ENCODE measurements around the gene ZMAT5. TPM values are rescaled to one million over a fixed set of nuclear protein-coding genes. Genes with fewer than 3 reads are reported as not detected.

Gene ZMAT5
- total RNA-seq, 2 donors from 2014 or later = 9.1 to 9.9 TPM

GRCh38 chr22:29790061-29790460 lies 23.3 kb upstream of the ZMAT5 start:
- peaks cover 47% of the 10 kb centered on the region for H3K4me1 ChIP-seq
- intact Hi-C loops (cut with DNase I) = no loop called here
- WGBS, 2 donors = 87 to 89% methylated on average over 5 of the region's 5 CpGs
- H3K27me3 ChIP-seq = no peaks in the 10 kb centered on the region
- H3K4me3 ChIP-seq = no peak overlapping the region
- no peak for ATAC-seq
- peaks cover 0 to 36% of the 10 kb centered on the region in 2 donors for H3K36me3 ChIP-seq (replicated peaks in 1 of 2; ENCODE audit: insufficient read depth in 1 of 2, low read depth in 2 of 2)
- no peaks in the 10 kb centered on the region for H3K9me3 ChIP-seq
- no peak for DNase-seq
- peak overlapping the region in 2 of 4 donors; percentile 63 to 91 for H3K27ac ChIP-seq
- TF ChIP-seq CTCF (IDR thresholded peaks at IDR 0.05) = no peak
- TF ChIP-seq POLR2A (IDR thresholded peaks at IDR 0.05) = no peak

GRCh38 chr22:29788339-29789279 lies 21.8 kb upstream of the ZMAT5 start:
- DNase-seq (no peak), ATAC-seq (no peak)
- peaks cover 53% of the 10 kb centered on the region for H3K4me1 ChIP-seq
- no peaks in the 10 kb centered on the region for H3K27me3 ChIP-seq
- peaks cover 0 to 36% of the 10 kb centered on the region in 2 donors for H3K36me3 ChIP-seq (replicated peaks in 1 of 2; ENCODE audit: insufficient read depth in 1 of 2, low read depth in 2 of 2)
- TF ChIP-seq POLR2A (IDR thresholded peaks at IDR 0.05) (no peak), CTCF (IDR thresholded peaks at IDR 0.05) (no peak)
- peak overlapping the region in 3 of 4 donors; percentile 62 to 91 (median 63) for H3K27ac ChIP-seq
- H3K9me3 ChIP-seq = no peaks in the 10 kb centered on the region
- WGBS, 2 donors = 69 to 82% methylated on average over 8 to 26 of the region's 27 CpGs
- H3K4me3 ChIP-seq = no peak overlapping the region
- intact Hi-C loops (cut with DNase I) = no loop called here

GRCh38 chr22:29787371-29787980 lies 20.7 kb upstream of the ZMAT5 start:
- Histone ChIP-seq H3K36me3 (replicated peaks in 1 of 2; ENCODE audit: insufficient read depth in 1 of 2, low read depth in 2 of 2) (peaks cover 0 to 29% of the 10 kb centered on the region in 2 donors), H3K9me3 (no peaks in the 10 kb centered on the region), H3K4me1 (peaks cover 58% of the 10 kb centered on the region), H3K27ac (peak overlapping the region; percentile 17 to 91 (median 62)), H3K4me3 (no peak overlapping the region), H3K27me3 (no peaks in the 10 kb centered on the region)
- intact Hi-C loops (cut with DNase I) = no loop called here
- ATAC-seq (peak; percentile 69), DNase-seq (peak; percentile 32 to 70 (median 54))
- no peak for TF ChIP-seq CTCF (IDR thresholded peaks at IDR 0.05)
- no peak for TF ChIP-seq POLR2A (IDR thresholded peaks at IDR 0.05)
- 48 to 58% methylated on average over 9 of the region's 9 CpGs for WGBS, 2 donors

- Histone ChIP-seq H3K36me3 (replicated peaks in 1 of 2; ENCODE audit: insufficient read depth in 1 of 2, low read depth in 2 of 2) (peaks cover 0 to 20% of the 10 kb centered on the region in 2 donors), H3K4me3 (no peak overlapping the region), H3K4me1 (peaks cover 72% of the 10 kb centered on the region), H3K27me3 (no peaks in the 10 kb centered on the region), H3K9me3 (no peaks in the 10 kb centered on the region), H3K27ac (peak overlapping the region in 3 of 4 donors; percentile 62 to 91 (median 63))
- intact Hi-C loops (cut with DNase I) = no loop called here
- whole genome bisulfite sequencing, 2 donors = 21 to 22% methylated on average over 5 of the region's 5 CpGs
- ATAC-seq (no peak), DNase-seq (peak in 1 of 4 donors; percentile 23)
- no peak for TF ChIP-seq CTCF (IDR thresholded peaks at IDR 0.05)
These were observed 19.2 kb upstream of the ZMAT5 start for GRCh38 chr22:29786031-29786430.
